NCI-H1694 treated with DMSO at 0.1 percent for 48 hours (cell line): ENCODE measurements around the gene EFNA5.

Experiments
- DNase-seq: peaks from one replicate; lab custom pipeline; 2025; lab: John Stamatoyannopoulos, UW

The EFNA5 gene

DNA sequence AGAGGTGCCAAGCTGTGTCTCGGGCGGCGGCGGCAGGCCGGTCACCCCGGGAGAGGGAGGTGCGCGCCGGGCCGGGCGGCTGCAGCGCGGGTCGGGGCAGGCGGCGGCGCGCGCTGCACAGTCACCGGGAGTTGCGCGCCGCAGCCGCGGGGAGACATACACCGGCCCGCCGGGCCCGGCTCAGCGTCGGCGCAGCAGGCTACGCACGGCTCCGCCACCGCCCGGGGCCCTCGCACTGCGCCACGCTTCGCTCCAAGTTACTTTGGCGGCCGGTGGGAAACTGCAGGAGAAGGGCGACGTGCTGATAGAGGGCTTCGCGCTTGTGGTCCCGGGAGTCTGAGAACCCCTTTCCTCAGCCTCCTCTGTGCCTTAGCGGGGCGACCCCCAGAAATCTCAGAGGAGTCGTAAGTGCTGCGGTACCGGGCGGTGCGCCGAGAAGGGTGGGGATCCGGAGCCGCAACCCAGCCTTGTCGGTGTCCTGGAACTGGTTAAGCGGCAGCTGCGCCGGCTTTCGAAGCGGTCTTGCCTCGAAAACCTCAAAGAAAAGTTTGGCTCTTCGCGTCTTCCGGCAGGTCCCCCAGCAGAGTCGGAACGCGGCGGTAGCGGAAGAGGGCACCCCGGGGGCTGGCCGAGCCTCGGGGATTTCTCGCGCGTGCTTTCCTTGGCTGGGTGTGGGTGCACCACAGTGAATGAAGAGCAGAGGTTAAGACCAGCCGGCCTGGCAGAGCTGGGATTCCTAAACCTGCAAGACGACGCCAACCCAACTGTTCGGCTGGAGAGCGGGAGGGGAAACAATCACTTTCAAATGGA, at the start of gene EFNA5:
Gene EFNA5, minus strand, starts transcription at position 6 of the 810 bp plus-strand sequence.
- DNase-seq: peak; percentile 56

DNA sequence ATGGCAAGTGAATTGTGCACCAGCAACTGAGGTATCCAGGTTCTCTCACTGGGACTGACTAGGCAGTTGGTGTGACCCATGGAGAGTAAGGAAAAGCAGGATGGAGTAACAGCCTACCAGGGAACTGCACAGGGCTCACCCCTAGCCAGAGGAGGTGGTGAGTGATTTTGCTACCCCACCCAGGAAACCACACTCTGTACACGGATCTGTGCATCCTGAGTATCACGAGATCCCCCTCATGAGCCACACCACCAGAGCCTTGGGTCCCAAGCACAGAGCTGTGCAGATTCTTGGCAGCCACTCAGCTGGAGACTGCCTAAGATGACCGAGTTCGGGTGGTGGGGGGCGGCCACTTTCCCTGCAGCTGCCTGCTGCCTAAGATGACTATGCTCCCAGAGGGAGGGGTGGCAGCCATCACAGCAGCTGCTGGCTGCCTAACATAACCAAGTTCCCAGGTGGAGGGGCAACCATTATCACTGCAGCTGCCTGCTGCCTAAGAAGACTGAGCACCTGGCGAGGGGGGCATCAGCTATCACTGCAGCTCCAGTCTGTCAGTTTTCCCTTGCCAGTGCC, 48.4 kb upstream of the EFNA5 start:
- DNase-seq: no peak

DNA sequence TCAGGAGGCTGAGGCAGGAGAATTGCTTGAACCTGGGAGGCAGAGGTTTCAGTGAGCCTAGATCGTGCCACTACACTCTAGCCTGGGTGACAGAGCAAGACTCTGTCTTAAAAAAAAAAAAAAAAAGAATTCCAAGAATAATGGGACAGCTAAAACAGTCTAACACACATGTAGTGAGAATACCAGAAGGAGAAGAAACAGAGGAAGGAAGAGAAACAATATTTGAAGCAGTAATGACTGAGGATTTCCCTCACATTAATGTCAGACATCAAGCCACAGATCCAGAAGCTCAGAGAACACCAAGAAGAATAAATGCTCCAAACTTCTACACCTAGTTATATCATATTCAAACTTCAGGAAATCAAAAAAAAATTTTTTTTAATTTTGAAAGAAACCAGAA, 47.1 kb upstream of the EFNA5 start:
- DNase-seq: no peak

- no peak for DNase-seq
These were observed 42.5 kb upstream of the EFNA5 start for GRCh38 chr5:107713228-107713627.

DNA sequence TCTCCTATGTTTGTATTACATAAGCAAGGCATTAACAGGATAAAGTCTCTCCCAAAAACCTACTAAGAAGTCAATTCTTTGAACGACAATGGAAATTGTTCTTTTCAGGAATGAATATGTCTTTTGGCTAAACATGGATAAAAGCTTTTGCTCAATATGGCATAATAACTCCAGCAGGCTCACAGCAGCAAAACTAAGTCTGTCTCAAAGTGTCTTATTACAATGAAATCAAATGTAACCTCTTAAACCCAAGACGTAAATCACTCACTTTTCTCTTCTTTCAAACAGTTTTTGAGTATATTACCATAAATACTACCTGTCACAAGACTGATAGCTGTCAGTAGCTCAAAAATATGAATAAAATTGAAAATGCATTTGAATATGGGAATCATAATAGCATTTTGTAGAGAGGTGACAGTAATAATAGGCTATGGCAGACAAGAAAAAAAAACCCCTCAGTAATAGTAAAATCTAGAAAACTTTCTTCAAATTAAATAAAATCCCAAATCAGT, 41.7 kb upstream of the EFNA5 start:
- no peak for DNase-seq

GRCh38 chr5:107705402-107706014, 34.8 kb upstream of the EFNA5 start:
- no peak for DNase-seq

DNA sequence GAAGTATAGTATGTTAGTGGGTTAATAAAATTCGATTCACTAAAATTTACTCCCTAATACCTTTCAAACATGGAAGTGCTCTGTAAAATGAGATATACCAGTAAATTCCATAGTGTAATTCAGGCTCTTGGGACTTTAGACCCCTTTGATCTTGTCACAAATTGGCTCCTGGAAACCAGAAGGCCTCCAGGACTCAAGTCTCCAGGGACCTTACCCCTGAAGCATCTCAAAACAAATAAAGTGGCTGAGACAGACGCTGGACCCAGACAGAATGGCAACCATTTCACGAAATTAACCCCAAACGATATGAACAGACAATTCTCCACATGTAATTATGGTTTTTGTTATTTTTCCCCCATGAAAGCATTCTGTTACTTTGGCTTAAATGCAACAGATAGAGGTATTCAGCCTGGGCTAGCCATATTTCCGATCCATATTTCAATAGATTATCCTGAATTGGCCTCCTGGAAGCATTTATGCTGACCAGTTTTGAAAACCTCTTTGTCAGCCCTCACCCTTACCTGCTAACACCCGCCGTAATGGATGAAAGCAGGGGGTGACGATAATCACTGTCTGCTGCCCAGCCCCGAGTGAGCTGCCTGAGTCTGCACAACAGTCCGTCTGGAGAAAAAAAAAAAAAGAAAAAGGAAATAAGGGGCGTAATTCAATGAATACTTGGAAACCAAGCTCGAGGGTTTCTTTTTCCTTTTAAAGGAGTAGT, 34.1 kb upstream of the EFNA5 start:
- DNase-seq: no peak

- DNase-seq: no peak
These were observed 29.7 kb upstream of the EFNA5 start for GRCh38 chr5:107700481-107700880.

- DNase-seq: no peak
These were observed 28.7 kb upstream of the EFNA5 start for GRCh38 chr5:107699425-107699824.

GRCh38 chr5:107698286-107698685, 27.5 kb upstream of the EFNA5 start:
- no peak for DNase-seq

- no peak for DNase-seq
These were observed 25.8 kb upstream of the EFNA5 start for GRCh38 chr5:107696498-107696897.

- no peak for DNase-seq
These were observed 25.3 kb upstream of the EFNA5 start for GRCh38 chr5:107696080-107696479.

GRCh38 chr5:107687937-107688336, 17.2 kb upstream of the EFNA5 start:
- DNase-seq: no peak

- no peak for DNase-seq
These were observed 16.7 kb upstream of the EFNA5 start for GRCh38 chr5:107687404-107687803.

GRCh38 chr5:107682533-107682932, 11.8 kb upstream of the EFNA5 start:
- no peak for DNase-seq

- DNase-seq: no peak
These were observed 10.1 kb upstream of the EFNA5 start for GRCh38 chr5:107680799-107681198.

DNA sequence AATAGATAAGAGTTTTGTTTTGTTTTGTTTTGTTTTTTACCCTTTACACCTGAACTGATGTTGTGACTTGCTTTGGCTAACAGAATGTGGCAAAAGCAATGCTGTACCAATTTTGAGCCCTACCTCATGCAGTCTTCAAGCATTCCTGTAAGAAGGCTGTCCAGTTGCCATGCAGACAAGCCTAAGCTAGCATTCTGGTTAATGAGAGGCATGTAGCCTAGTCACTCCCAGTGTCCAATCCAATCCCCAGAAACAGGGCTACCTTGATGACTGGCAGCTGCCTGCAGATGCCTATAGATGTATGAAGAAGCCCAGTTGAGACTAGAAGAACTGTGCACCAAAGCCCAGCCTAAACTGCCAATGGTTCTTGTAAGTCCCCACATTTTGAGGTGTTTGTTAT, 9.4 kb upstream of the EFNA5 start:
- DNase-seq: no peak

- DNase-seq: no peak
These were observed 6.0 kb upstream of the EFNA5 start for GRCh38 chr5:107676702-107677101.

- no peak for DNase-seq
These were observed 4.5 kb upstream of the EFNA5 start for GRCh38 chr5:107675201-107675600.

DNA sequence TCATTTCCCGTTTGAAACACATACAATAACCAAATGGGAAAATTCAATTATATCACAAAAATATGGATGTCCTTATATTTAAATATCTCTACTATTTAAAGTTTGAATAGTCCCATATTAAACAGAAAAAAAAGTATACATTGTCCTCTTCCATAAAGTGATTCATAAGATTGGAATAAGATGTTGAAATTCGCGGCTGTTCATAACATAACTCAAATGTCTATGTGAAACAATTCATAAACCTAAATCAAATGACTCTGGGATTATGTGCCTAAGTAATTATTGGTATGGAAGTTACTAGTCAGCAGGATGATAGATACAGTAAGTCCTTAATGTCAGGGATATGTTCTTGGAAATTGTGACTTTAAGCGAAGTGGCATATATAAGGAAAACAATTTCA, 3.9 kb upstream of the EFNA5 start:
- no peak for DNase-seq

GRCh38 chr5:107673368-107674136, 2.8 kb upstream of the EFNA5 start:
- peak; percentile 84 for DNase-seq

DNA sequence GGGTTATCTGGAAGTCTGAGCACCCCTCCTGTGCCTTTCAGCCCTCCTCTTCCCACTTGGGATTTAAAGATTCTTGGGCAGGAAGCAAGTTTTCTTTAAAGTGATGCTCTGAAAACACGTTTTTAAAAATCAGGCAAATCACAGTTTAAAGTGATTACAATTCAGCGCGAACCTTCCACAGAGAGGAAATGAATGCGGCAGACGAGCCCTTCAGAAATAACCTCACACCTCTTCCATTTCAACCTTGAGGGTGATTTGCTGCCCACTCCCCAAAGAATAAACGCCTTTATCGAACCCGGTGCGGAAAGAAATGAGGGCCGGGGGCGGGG, 2.3 kb upstream of the EFNA5 start:
- no peak for DNase-seq
